PC-9 (cell line): ENCODE data around the gene HOXB9. TPM values are rescaled to one million over a fixed set of nuclear protein-coding genes. Genes with fewer than 3 reads are reported as not detected.

Source experiments
- BruUV-seq: library from RNA; stranded (reverse); fragments of 400-500 nt; replicated peaks from 2 replicates; lab custom pipeline; 2021; lab: Mats Ljungman, UMichigan
- CTCF ChIA-PET: fragments of 300-600 bp; sonication (Branson Sonifier 250); formaldehyde crosslinking; loops from one replicate; lab custom pipeline; 2022; ENCODE audit warnings: antibody characterized with exemption; lab: Charles Lee
- POLR2A ChIA-PET: fragments of 300-600 bp; sonication (Branson Sonifier 250); formaldehyde crosslinking; loops from one replicate; lab custom pipeline; 2022; ENCODE audit warnings: antibody characterized with exemption; ENCODE audit not compliant: unreplicated experiment; lab: Charles Lee
- DNase-seq, 2 experiments: peaks; one replicate each; pipeline versions ENCODE4 v3.0.0 to v3.0.0-alpha.2; 2015 to 2022; ENCODE audit warnings: mixed read lengths in 1 of 2
- H2AFZ ChIP-seq: fragments of 200-600 bp; sonication (generic); 2 replicates; pipeline ENCODE4 v1.8.1; 2017; ENCODE audit warnings: antibody characterized with exemption
- H3F3A ChIP-seq: fragments of 200-600 bp; sonication (generic); 2 replicates; pipeline ENCODE4 v1.8.1; 2017; ENCODE audit warnings: antibody characterized with exemption, mild to moderate bottlenecking, low read depth; ENCODE audit not compliant: insufficient read depth
- H3K27ac ChIP-seq: fragments of 200-600 bp; sonication (generic); 2 replicates; pipeline ENCODE4 v1.6.1; 2016; ENCODE audit warnings: mixed run types
- H3K27me3 ChIP-seq: fragments of 200-600 bp; sonication (generic); 2 replicates; pipeline ENCODE4 v1.6.1; 2016; ENCODE audit warnings: low read depth, mixed run types; ENCODE audit not compliant: insufficient read depth
- H3K36me3 ChIP-seq: fragments of 200-600 bp; sonication (generic); 2 replicates; pipeline ENCODE4 v1.6.1; 2016; ENCODE audit warnings: low read depth, mixed run types
- H3K4me1 ChIP-seq: fragments of 200-600 bp; sonication (generic); replicated peaks from 2 replicates; pipeline ENCODE4 v1.6.1; 2016; ENCODE audit warnings: mixed run types; ENCODE audit not compliant: insufficient read depth
- H3K4me2 ChIP-seq: fragments of 200-600 bp; sonication (generic); 2 replicates; pipeline ENCODE4 v1.6.1; 2017; ENCODE audit warnings: mixed run types
- H3K4me3 ChIP-seq: fragments of 200-600 bp; sonication (generic); 2 replicates; pipeline ENCODE4 v1.6.1; 2016; ENCODE audit warnings: mixed run types
- H3K79me2 ChIP-seq: fragments of 200-600 bp; sonication (generic); 2 replicates; pipeline ENCODE4 v1.6.1; 2017; ENCODE audit warnings: low read depth, mixed run types
- H3K9me2 ChIP-seq: fragments of 200-600 bp; sonication (generic); 2 replicates; pipeline ENCODE4 v1.8.1; 2017; ENCODE audit warnings: mild to moderate bottlenecking; ENCODE audit not compliant: insufficient read depth
- H3K9me3 ChIP-seq: fragments of 200-600 bp; sonication (generic); 2 replicates; pipeline ENCODE4 v1.8.1; 2016; ENCODE audit warnings: low read depth; ENCODE audit not compliant: insufficient read depth
- H4K20me1 ChIP-seq: fragments of 200-600 bp; sonication (generic); 2 replicates; pipeline ENCODE4 v1.8.1; 2017; ENCODE audit not compliant: insufficient read depth
- CTCF ChIP-seq: fragments of 200-600 bp; sonication (generic); conservative IDR thresholded peaks from 2 replicates; pipeline ENCODE4 v1.6.1; 2017; ENCODE audit warnings: mixed run types, antibody characterized with exemption, mild to moderate bottlenecking, moderate library complexity
- EZH2 ChIP-seq: fragments of 200-600 bp; sonication (generic); IDR thresholded peaks from 2 replicates; pipeline ENCODE4 v1.8.0; 2017; ENCODE audit warnings: antibody characterized with exemption, low read depth
- intact Hi-C: fragments of 100-400 bp; cut with micrococcal nuclease; formaldehyde crosslinking; loops from one replicate; pipeline ENCODE4 v1.10.0; 2022; ENCODE audit not compliant: unreplicated experiment
- total RNA-seq: library from RNA; stranded (reverse); gene quantifications from 2 replicates; pipeline ENCODE4 v1.2.3, GENCODE V29; 2021

Gene HOXB9
- total RNA-seq, 1 experiment from 2014 or later: 0.70 TPM

GRCh38 chr17:48587276-48588073 is 38.7 kb downstream of the HOXB9 start:
- H3K4me2 ChIP-seq: no peak overlapping the region; the same call in 1 of the 2 replicates
- peaks cover 12% of the 10 kb centered on the region for H3K4me1 ChIP-seq
- H2AFZ ChIP-seq: no peak overlapping the region
- no peaks in the 10 kb centered on the region for H3K9me2 ChIP-seq
- intact Hi-C loops: loop anchor here (1.0 kb wide), 1 partner anchor 26 kb away; no protein-coding TSS in a partner anchor
- POLR2A ChIA-PET: interaction anchor here (0.6 kb wide), 1 partner anchor 22 kb away, joined by 7 read pairs; no protein-coding TSS in a partner anchor
- H3K27me3 ChIP-seq: no peaks in the 10 kb centered on the region
- H3K36me3 ChIP-seq: no peaks in the 10 kb centered on the region; the same call in 1 of the 2 replicates
- H3K9me3 ChIP-seq: no peaks in the 10 kb centered on the region
- H4K20me1 ChIP-seq: no peaks in the 10 kb centered on the region
- no peak overlapping the region for H3K4me3 ChIP-seq
- no peak for DNase-seq
- H3K27ac ChIP-seq: peak overlapping the region; percentile 23; the same call in 1 of the 2 replicates
- H3K79me2 ChIP-seq: 0 out of 2 replicates have a peak, but pooled peaks cover 5% of the 10 kb centered on the region
- BruUV-seq: no TSS peak
- H3F3A ChIP-seq: peaks cover 13% of the 10 kb centered on the region; the same call in 1 of the 2 replicates
- TF ChIP-seq EZH2 (no peak), CTCF (no peak)
- CTCF ChIA-PET: interaction anchor here (0.8 kb wide), 1 partner anchor 70 kb away, joined by 10 read pairs; no protein-coding TSS in a partner anchor

GRCh38 chr17:48586355-48587258 is 39.6 kb downstream of the HOXB9 start:
- Histone ChIP-seq H3K9me3 (no peaks in the 10 kb centered on the region), H3K36me3 (no peaks in the 10 kb centered on the region), H3K27me3 (no peaks in the 10 kb centered on the region), H3F3A (peaks cover 13% of the 10 kb centered on the region; the same call in 1 of the 2 replicates), H3K4me2 (peak overlapping the region; percentile 98), H3K4me1 (peaks cover 12% of the 10 kb centered on the region), H2AFZ (no peak overlapping the region), H3K27ac (no peak overlapping the region), H3K79me2 (0 out of 2 replicates have a peak, but pooled peaks cover 5% of the 10 kb centered on the region), H3K9me2 (no peaks in the 10 kb centered on the region), H4K20me1 (no peaks in the 10 kb centered on the region), H3K4me3 (peak overlapping the region; percentile 67; the same call in 1 of the 2 replicates)
- no TSS peak for BruUV-seq
- no peak for TF ChIP-seq EZH2
- ChIA-PET CTCF (interaction anchor here (0.8 kb wide), 1 partner anchor 69 kb away, joined by 10 read pairs; no protein-coding TSS in a partner anchor), POLR2A (interaction anchor here (0.6 kb wide), 1 partner anchor 23 kb away, joined by 7 read pairs; no protein-coding TSS in a partner anchor)
- DNase-seq: no peak
- intact Hi-C loops: loop anchor here (1.0 kb wide), 1 partner anchor 27 kb away; no protein-coding TSS in a partner anchor

GRCh38 chr17:48584223-48584741 is 41.9 kb downstream of the HOXB9 start:
- H3F3A ChIP-seq: peaks cover 9% of the 10 kb centered on the region; the same call in 1 of the 2 replicates
- H3K36me3 ChIP-seq: no peaks in the 10 kb centered on the region
- peaks cover 12% of the 10 kb centered on the region for H3K4me1 ChIP-seq
- no TSS peak for BruUV-seq
- peak overlapping the region; percentile 98 for H3K4me2 ChIP-seq
- 0 out of 2 replicates have a peak, but pooled peaks cover 5% of the 10 kb centered on the region for H3K79me2 ChIP-seq
- CTCF ChIA-PET: no interaction called here
- no peak for TF ChIP-seq EZH2
- TF ChIP-seq CTCF: no peak
- H4K20me1 ChIP-seq: no peaks in the 10 kb centered on the region
- peak overlapping the region; percentile 67; the same call in 1 of the 2 replicates for H3K4me3 ChIP-seq
- no peak overlapping the region for H3K27ac ChIP-seq
- no peaks in the 10 kb centered on the region for H3K9me3 ChIP-seq
- no peaks in the 10 kb centered on the region for H3K27me3 ChIP-seq
- H2AFZ ChIP-seq: no peak overlapping the region
- no peaks in the 10 kb centered on the region for H3K9me2 ChIP-seq
- no peak for DNase-seq
- intact Hi-C loops: no loop called here
- POLR2A ChIA-PET: interaction anchor here (0.5 kb wide), 1 partner anchor 75 kb away, joined by 9 read pairs; no protein-coding TSS in a partner anchor
